Left lung (tissue), 10 donors: ENCODE results near the gene YWHAQ. TPM values are rescaled to one million over a fixed set of nuclear protein-coding genes. Genes with fewer than 3 reads are reported as not detected.
"Not testable (repeated sequence)": the region's sequence is repeated elsewhere in the genome, so short reads cannot be mapped to it uniquely, and the experiment has no call there.

ENCODE experiments used
- ATAC-seq: fragments of 200-7000 bp; cut with Tn5 transposase; one replicate; pipeline ENCODE4 v1.9.1; 2020; ENCODE audit warnings: moderate library complexity
- DNase-seq, 4 donors: peaks; one replicate each; pipeline ENCODE4 v3.0.0-alpha.2; 2013 to 2020
- H3K27ac ChIP-seq, 2 donors: fragments of 200-600 bp; sonication (generic) in 1 of 2; one replicate each; pipeline versions ENCODE4 v1.5.0 to v1.8.0; 2020 to 2021
- H3K27me3 ChIP-seq, 2 donors: fragments of 200-600 bp; sonication (generic) in 1 of 2; one replicate each; pipeline versions ENCODE4 v1.5.0 to v1.8.0; 2020 to 2021
- H3K36me3 ChIP-seq, 2 donors: fragments of 200-600 bp; sonication (generic) in 1 of 2; one replicate each; pipeline versions ENCODE4 v1.5.0 to v1.8.0; 2020 to 2021
- H3K4me1 ChIP-seq, 2 donors: fragments of 200-600 bp; one replicate each; pipeline ENCODE4 v1.8.0; 2021
- H3K4me3 ChIP-seq, 2 donors: fragments of 200-600 bp; sonication (generic) in 1 of 2; one replicate each; pipeline versions ENCODE4 v1.5.0 to v1.8.0; 2020 to 2021; ENCODE audit warnings: mild to moderate bottlenecking in 1 of 2
- H3K9me3 ChIP-seq, 2 donors: fragments of 200-600 bp; sonication (generic) in 1 of 2; one replicate each; pipeline versions ENCODE4 v1.5.0 to v1.8.0; 2020 to 2021
- CTCF ChIP-seq, 2 donors: fragments of 200-600 bp; sonication (generic) in 1 of 2; IDR thresholded peaks; one replicate each; pipeline versions ENCODE4 v1.5.0 to v1.8.0; 2021; ENCODE audit warnings: antibody characterized with exemption in 2 of 2
- intact Hi-C, 2 donors: fragments of 100-400 bp; cut with DNase I; formaldehyde crosslinking; loops; one replicate each; pipeline versions ENCODE4 v1.11.2 to v1.14.2; 2022
- polyA plus RNA-seq, 6 donors: library from polyadenylated mRNA; unstranded; fragments of 120-200 nt; gene quantifications; one replicate each; pipeline ENCODE4 v1.2.1, GENCODE V29; 2013; ENCODE audit not compliant: insufficient read length in 6 of 6
- total RNA-seq, 2 donors: library from RNA; stranded (reverse); fragmentation: NEBNext Ultra II Directional; extraction: Animal tissue kit (Norgen Biotek cat#: 25700); gene quantifications; one replicate each; pipeline ENCODE4 v1.2.1, GENCODE V29; 2021
- donor health status: DM: no; HTN: yes; CAD: no.
- donor health status: DM: no; HTN: no; CAD: no.

The YWHAQ gene
- total and polyA plus RNA-seq, 8 donors = 229 to 443 (median 384) TPM

GRCh38 chr2:9618410-9618809, 12.4 kb downstream of the YWHAQ start:
- H3K4me1 ChIP-seq = peaks cover 4 to 62% of the 10 kb centered on the region in 2 donors
- H3K27me3 ChIP-seq = no peaks in the 10 kb centered on the region
- intact Hi-C loops = no loop called here
- H3K4me3 ChIP-seq = no peak overlapping the region
- no peak overlapping the region for H3K27ac ChIP-seq
- ATAC-seq (no peak), DNase-seq (no peak)
- TF ChIP-seq CTCF (IDR thresholded peaks at IDR 0.05) = no peak
- H3K36me3 ChIP-seq = no peaks in the 10 kb centered on the region
- H3K9me3 ChIP-seq = no peaks in the 10 kb centered on the region

GRCh38 chr2:9617749-9618148, 13.0 kb downstream of the YWHAQ start:
- H3K27me3 ChIP-seq = no peaks in the 10 kb centered on the region
- ATAC-seq = no peak

GRCh38 chr2:9617296-9617695, 13.5 kb downstream of the YWHAQ start:
- H3K4me1 ChIP-seq = peaks cover 12 to 69% of the 10 kb centered on the region in 2 donors
- intact Hi-C loops = no loop called here
- H3K27ac ChIP-seq = no peak overlapping the region

More at GRCh38 chr2:9617749-9618148, 13.0 kb downstream of the YWHAQ start:
- no peak overlapping the region for H3K4me3 ChIP-seq
- TF ChIP-seq CTCF (IDR thresholded peaks at IDR 0.05) = no peak
- peaks cover 8 to 67% of the 10 kb centered on the region in 2 donors for H3K4me1 ChIP-seq
- DNase-seq = no peak
- no peaks in the 10 kb centered on the region for H3K9me3 ChIP-seq
- intact Hi-C loops = no loop called here
- no peaks in the 10 kb centered on the region for H3K36me3 ChIP-seq
- H3K27ac ChIP-seq = no peak overlapping the region

GRCh38 chr2:9614562-9614961, 16.2 kb downstream of the YWHAQ start:
- H3K4me1 ChIP-seq = peaks cover 12 to 75% of the 10 kb centered on the region in 2 donors

More at GRCh38 chr2:9617296-9617695, 13.5 kb downstream of the YWHAQ start:
- H3K27me3 ChIP-seq = no peaks in the 10 kb centered on the region
- H3K9me3 ChIP-seq = no peaks in the 10 kb centered on the region
- no peak for TF ChIP-seq CTCF (IDR thresholded peaks at IDR 0.05)
- no peak overlapping the region for H3K4me3 ChIP-seq
- DNase-seq = no peak
- no peak for ATAC-seq
- H3K36me3 ChIP-seq = no peaks in the 10 kb centered on the region

DNA sequence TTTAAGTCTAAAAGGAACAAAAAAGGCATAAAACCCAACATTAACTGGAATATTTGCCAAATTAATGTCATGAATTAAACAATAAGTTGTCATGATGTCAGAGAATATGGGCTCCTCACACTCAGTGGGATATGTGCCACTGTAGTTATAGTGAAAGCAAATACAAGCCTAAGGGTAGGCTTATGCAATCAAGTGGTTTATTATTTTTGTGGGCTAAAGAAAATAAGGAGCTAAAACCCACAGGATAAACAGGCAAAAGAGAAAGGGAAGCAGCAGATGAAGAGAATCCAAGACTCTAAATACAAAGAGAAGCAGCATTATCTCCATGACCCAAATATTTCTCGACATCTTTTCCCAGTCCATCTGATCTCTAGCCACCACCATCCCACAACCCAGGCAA, 17.5 kb downstream of the YWHAQ start:
- Histone ChIP-seq H3K36me3 (no peaks in the 10 kb centered on the region), H3K4me1 (peaks cover 12 to 79% of the 10 kb centered on the region in 2 donors), H3K9me3 (no peaks in the 10 kb centered on the region), H3K4me3 (no peak overlapping the region), H3K27me3 (no peaks in the 10 kb centered on the region), H3K27ac (no peak overlapping the region)
- DNase-seq (peak in 1 of 4 donors; percentile 18), ATAC-seq (peak; percentile 79)
- no peak for TF ChIP-seq CTCF (IDR thresholded peaks at IDR 0.05)
- intact Hi-C loops = no loop called here

More at GRCh38 chr2:9614562-9614961, 16.2 kb downstream of the YWHAQ start:
- Histone ChIP-seq H3K27ac (no peak overlapping the region), H3K36me3 (no peaks in the 10 kb centered on the region), H3K9me3 (no peaks in the 10 kb centered on the region), H3K4me3 (no peak overlapping the region), H3K27me3 (no peaks in the 10 kb centered on the region)
- TF ChIP-seq CTCF (IDR thresholded peaks at IDR 0.05) = no peak
- intact Hi-C loops = no loop called here
- DNase-seq (no peak), ATAC-seq (no peak)

GRCh38 chr2:9611549-9611912, 19.3 kb downstream of the YWHAQ start:
- H3K27ac ChIP-seq, H3K27me3 ChIP-seq, H3K36me3 ChIP-seq, H3K4me3 ChIP-seq, H3K9me3 ChIP-seq, ATAC-seq, intact Hi-C loops, DNase-seq: not testable (repeated sequence)
- peaks cover 19 to 86% of the 10 kb centered on the region in 2 donors for H3K4me1 ChIP-seq
